ENCODE results near the gene BCAS3.
"Not testable (repeated sequence)": the region's sequence is repeated elsewhere in the genome, so short reads cannot be mapped to it uniquely, and the experiment has no call there.

BCAS3 gene

GRCh38 chr17:61017317-61018006, 339.8 kb downstream of the BCAS3 start:
- no peak for DNase-seq

- DNase-seq: no peak
These were observed 341.3 kb downstream of the BCAS3 start for GRCh38 chr17:61018938-61019337.

- DNase-seq: no peak
These were observed 346.3 kb downstream of the BCAS3 start for GRCh38 chr17:61023996-61024395.

GRCh38 chr17:61026818-61027217, 349.2 kb downstream of the BCAS3 start:
- no peak for DNase-seq

- DNase-seq: no peak
These were observed 351.5 kb downstream of the BCAS3 start for GRCh38 chr17:61029181-61029580.

DNA sequence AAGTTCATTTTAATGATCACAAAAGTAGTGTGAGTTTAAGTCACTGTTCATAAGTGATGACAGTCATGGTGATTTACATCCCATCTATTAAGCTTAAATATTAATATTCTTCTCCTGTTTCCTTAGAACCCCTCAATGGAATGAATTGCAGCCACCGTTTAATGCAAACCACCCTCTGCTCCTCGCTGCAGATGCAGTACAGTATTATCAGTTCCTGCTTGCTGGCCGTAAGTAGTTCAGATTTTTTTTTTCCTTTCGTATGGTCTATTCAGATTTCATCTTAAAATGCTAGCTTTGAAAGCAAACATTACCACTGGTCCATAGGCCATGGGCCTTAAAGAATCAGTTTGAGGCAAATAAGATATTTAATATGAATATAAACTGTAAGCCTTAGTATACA, 363.0 kb downstream of the BCAS3 start:
- no peak for DNase-seq

DNA sequence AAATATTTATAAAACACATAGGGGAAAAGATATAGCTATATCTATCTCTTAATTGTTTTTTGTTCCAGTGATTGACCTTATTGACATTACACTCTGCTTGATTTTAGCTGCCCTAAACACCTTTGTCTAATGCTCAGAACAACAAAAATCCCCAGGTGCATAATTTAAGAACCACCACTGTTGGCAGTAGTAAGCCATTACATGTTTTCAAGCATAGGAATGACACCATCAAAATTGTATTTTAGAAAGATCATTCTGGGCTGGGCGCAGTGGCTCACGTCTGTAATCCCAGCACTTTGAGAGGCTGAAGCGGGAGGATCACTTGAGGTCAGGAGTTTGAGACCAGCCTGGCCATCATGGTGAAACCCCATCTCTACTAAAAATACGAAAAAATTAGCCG, 364.7 kb downstream of the BCAS3 start:
- not testable (repeated sequence) for DNase-seq

GRCh38 chr17:61047515-61047914, 369.9 kb downstream of the BCAS3 start:
- no peak for DNase-seq

- no peak for DNase-seq
These were observed 370.9 kb downstream of the BCAS3 start for GRCh38 chr17:61048376-61049106.

- no peak for DNase-seq
These were observed 375.8 kb downstream of the BCAS3 start for GRCh38 chr17:61053469-61053868.

- no peak for DNase-seq
These were observed 376.8 kb downstream of the BCAS3 start for GRCh38 chr17:61054436-61054835.

GRCh38 chr17:61057257-61057656, 379.6 kb downstream of the BCAS3 start:
- DNase-seq: no peak

DNA sequence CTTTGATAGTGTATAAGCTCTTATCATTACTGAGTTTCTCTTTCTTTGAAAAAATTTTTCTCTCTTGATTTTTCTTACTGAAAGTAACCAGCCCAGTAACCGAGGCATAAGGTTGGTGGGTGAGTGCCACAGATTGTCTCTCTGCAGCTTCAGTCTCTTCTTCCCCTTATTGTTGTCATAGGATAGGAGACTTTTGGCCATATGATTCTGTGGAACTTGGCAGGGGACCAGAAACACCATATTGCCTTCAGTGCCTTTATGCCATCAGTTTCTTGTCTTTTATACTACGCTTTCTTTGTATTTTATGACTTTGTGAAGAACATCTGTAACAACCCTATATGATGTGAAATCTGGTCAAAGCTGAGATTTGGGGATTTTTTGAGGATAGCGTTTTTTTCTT, 380.4 kb downstream of the BCAS3 start:
- no peak for DNase-seq

DNA sequence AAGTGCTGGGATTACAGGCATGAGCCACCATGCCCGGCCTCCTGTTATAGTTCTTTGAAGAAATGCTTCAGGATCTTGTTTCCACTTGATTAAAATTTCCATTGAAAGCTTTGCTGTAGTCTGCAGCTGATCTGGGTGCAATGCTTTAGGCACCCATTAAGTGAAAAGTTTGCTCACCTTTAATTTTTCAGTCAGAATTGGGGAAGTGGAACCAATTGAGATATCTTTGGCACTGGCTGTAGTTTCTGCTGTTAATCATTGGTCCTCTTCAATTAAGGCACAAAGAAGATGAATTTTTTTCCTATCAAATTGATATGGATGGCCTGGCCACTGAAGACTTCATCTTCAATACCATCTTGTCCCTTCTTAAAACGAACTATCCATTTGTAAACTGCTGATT, 385.9 kb downstream of the BCAS3 start:
- DNase-seq: no peak

DNA sequence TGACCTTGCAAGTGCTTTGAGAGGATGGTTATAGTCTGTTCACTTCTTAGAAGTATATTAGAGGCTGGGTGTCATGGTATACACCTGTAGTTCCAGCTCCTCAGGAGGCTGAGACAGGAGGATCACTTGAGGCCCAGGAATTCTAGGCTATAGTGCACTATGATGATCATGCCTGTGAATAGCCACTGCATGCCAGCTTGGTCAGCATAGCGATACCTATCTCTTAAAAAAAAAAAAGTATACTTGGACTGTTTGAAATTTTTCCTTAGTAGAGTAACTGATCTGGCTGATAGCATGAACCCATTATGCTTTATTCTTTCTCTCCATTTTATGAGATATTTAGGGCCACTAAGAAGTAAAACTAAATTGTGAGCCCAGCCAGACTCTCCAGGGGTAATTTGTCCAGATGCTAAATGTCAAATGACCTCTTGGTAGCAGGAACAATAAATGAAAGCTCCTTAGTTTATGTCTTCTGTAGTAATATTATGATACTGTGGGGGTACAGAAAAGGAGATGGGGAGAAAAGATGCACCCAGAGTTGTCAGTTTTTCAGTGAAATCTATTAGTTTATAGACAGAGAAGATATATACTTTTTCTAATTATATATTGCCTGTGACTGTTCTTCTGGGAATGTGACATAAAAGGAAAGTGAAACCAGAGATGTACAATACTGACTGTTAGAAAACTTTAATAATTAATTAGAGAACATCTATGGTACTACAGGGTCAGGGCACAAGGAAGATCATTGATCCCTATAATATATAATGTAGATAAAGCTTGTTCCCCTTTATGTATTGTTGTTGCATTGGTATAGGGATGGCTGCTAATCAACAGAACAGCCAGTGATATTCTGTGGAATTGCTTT, 386.7 kb downstream of the BCAS3 start:
- DNase-seq: no peak

DNA sequence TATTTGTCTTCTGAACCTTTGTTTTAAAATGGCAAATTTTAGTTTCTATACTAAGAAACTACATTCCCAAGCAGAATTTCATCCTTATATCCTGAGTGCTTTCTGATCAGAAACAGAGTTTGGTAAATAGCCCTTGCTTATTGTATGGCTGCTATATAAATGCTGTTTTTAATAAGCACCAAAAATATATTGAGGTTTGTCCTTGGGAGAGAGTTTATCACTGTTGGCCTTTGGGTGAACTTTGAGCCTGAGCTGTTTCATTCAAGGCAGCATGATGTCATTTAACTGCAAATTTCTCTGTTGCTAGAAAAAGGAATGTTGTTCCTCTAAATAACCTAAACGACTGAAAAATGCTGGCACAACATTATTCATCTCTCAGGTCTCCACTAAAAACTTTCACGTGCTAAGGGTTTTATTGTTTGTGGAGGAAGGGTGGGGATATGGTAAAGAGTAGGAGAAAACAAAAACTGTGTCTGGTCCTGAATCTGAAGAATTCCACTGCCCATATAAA, 387.7 kb downstream of the BCAS3 start:
- DNase-seq: no peak

- no peak for DNase-seq
These were observed 388.4 kb downstream of the BCAS3 start for GRCh38 chr17:61066062-61066461.

DNA sequence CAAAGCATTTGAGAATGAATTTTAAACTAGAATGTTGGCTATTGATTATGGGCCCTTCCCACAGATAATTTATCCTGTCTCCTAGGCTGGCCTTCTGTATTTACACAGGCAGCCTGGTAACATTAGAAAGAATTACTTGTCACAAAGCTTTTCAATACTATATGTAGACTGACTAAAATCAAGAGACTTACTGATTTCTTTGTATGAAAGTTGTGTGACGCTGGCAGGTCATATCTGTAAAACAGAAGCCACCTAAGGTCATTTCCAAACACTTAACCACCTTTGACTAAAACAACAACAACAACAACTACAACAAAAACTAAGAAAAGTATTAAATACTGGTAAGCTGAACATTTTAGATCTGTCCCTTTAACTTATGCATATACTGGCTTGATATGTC, 393.0 kb downstream of the BCAS3 start:
- DNase-seq: no peak

DNA sequence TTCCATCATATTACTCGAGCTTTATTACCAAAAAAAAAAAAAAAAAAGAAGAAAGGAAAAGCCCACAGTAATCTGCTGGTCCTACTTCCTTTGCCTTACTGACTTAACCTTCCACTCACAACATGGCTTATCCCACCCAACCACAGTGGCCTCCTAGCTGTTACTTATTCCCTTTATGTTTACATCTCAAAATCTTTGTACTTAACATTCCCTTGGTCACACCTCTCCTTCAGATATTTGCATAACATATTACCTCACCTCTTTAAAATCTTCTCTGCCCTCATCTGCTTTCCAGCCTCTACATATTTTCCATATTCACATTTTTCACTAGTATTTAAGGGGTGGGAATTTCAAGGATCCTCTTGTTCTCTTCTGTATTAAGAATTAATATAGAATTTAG, 395.0 kb downstream of the BCAS3 start:
- DNase-seq: no peak

GRCh38 chr17:61073131-61073530, 395.5 kb downstream of the BCAS3 start:
- DNase-seq: no peak

DNA sequence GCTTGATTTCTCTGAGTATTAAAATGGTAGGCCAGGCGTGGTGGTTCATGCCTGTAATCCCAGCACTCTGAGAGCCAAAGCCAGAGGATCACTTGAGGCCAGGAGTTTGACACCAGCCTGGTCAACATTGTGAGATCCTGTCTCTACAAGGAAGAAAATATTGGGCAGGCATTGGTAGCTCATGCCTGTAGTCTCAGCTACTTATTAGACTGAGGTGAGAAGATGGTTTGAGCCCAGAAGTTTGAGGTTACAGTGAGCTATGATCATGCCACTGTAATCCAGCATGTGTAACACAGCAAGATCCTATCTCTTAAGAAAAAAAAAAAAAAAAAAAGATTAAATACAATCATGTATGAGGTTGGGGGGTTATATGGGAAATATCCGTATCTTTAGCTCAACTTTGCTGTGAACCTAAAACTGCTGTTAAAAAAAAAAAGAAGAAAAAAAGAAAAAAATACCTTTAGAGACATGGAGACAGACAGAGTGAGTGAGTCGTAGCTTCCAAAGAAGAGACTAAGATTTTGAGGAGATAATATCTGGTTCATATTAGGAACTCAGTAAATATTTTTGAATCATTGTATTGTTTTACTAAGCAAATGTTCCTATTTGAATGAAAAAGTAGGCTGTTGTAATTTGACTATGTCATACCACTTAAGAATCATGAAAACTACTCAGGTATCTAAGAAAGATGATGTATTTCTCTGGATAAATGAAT, 396.3 kb downstream of the BCAS3 start:
- DNase-seq: no peak

- no peak for DNase-seq
These were observed 398.3 kb downstream of the BCAS3 start for GRCh38 chr17:61075988-61076387.

DNA sequence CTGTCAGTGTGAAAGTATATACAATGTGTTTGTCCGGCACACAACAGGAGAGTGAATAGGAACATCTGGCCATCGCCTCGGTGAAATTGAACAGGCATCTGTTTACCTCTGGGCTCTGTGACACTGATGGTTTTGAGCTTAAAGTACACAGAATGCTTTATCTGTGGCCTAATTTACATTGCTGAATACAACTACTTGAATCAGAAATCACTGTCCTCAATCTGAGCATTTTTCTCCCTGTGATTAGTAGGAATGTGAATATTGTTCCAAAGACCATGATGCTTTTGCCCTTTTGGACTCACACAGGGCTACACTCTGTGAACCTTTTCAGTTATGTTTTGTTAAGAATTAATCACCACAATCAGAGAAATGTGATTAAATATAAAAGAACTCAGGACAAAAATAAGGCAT, 399.0 kb downstream of the BCAS3 start:
- no peak for DNase-seq

Measured in activated gamma-delta T cell treated with Interleukin-2 at 50 U/mL for 16 hours (primary cell).